Stimulated activated CD4-positive, alpha-beta T cell treated with anti-CD3 and anti-CD28 coated beads, Interleukin-12 subunit alpha, Interleukin-12 subunit beta, amount 100 ng/mL, for 48 hours (primary cell): ENCODE results near the gene FAM72D.
"Not testable (repeated sequence)": the region's sequence is repeated elsewhere in the genome, so short reads cannot be mapped to it uniquely, and the experiment has no call there.

Experiments
- DNase-seq, 3 donors: peaks; one replicate each; pipeline ENCODE4 v3.0.0-alpha.2; 2020; ENCODE audit warnings: low read depth in 2 of 3, low spot score in 1 of 3

Gene FAM72D

GRCh38 chr1:145146308-145146707, 50.5 kb downstream of the FAM72D start:
- DNase-seq, result not testable (repeated sequence)

DNA sequence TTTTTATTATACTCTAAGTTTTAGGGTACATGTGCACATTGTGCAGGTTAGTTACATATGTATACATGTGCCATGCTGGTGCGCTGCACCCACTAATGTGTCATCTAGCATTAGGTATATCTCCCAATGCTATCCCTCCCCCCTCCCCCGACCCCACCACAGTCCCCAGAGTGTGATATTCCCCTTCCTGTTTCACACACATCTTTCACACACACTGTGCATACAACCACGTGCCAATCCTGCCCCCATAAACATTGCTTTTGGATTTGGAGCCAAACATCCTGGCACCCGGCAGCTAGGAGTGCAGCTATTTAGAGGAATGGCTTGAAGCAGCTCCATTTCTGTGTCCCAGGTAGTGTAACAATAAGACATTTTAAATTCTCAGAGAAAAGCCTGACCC, 51.4 kb downstream of the FAM72D start:
- DNase-seq, result not testable (repeated sequence)

DNA sequence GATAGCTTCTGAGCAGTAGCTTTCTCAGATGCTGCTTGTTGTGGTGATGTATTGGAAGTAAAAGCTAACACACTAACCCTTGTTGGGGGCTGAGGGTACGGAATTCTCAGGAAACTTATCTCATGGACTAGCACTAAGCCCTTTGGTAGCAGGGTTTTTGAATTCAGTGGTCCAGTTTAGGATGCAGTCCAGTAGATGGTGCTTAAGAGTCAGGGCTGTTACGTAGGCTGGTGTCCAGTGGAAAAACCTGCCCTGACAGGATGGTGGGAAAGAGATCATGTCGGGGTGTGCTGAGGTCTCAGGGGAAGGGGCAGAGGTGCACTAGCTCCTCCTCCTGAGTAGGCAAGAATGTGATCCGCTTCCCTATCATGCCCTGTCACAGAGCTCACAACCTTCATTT, 59.6 kb downstream of the FAM72D start:
- DNase-seq, result not testable (repeated sequence)

- not testable (repeated sequence) for DNase-seq
Observed at GRCh38 chr1:145155873-145156272, 60.1 kb downstream of the FAM72D start.

- DNase-seq, result peak; percentile 38 to 50 (median 40)
Observed at GRCh38 chr1:145156891-145157610, 61.3 kb downstream of the FAM72D start.

DNA sequence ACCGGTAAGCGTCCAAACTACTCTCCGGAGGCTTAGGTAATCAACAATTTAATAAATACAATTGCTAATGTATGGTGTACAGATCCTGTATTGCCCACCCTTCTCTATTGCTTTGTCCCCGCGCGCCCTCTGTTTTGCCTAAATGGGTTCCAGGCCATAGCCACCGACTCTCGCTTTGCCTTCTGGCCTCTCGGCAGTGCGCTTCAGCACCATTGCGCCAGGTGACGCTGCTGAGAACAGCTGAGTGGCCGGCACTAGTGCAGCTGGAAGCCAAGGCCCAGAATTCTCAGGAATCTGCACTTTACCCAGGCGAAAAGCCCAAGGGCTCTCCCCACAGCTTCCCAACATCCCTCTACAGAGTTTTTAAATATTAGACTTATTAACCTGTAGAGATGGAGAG, 61.9 kb downstream of the FAM72D start:
- not testable (repeated sequence) for DNase-seq

DNA sequence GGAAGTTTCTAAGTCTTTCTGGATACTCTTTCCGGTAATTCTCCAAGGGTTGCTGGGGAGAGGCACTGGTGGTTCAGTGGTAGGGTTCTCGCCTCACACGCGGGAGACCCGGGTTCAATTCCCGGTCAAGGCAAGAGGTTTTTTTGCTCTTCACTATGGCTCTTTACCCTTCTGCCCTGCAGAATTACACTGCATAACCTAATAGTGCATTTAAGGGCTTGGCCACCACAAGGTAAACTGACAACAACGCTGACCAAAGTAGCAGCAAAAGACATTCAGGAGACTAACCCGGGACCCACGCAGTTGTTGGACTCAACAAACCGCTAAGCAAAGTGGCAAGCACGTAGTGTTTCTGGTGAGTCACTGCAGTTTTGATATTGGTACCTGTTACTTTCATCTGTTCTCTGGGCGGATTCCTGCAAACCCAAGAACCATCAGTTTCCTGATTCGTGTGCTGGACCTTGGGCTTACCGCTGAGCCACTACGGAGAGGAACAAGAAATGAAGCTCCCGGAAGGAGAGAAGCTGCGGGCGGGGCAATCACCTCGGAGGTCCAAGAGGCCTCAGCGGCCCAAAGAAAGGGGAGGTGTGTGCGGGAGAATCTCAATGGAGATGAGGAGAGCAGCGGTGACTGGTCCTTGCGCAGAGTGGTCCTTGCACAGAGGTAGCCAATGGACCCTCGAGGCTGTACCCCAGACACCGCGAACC, 65.4 kb downstream of the FAM72D start:
- DNase-seq, result not testable (repeated sequence)
